GM18951 (cell line): Measurements from ENCODE around the gene MSRB1.

ENCODE experiments used
- POLR2A ChIP-seq: IDR thresholded peaks from 4 replicates; pipeline ENCODE4 v1.6.1; 2011; ENCODE audit warnings: mild to moderate bottlenecking; ENCODE audit not compliant: insufficient read length, insufficient read depth; ENCODE audit errors: extremely low read depth
- in situ Hi-C: fragments of 300-500 bp; cut with MboI; formaldehyde crosslinking; loops from one replicate; pipeline ENCODE4 v1.12.0; 2022; ENCODE audit warnings: low sequenced_read_pairs, mixed read lengths, inconsistent platforms; ENCODE audit not compliant: unreplicated experiment

MSRB1 gene

DNA sequence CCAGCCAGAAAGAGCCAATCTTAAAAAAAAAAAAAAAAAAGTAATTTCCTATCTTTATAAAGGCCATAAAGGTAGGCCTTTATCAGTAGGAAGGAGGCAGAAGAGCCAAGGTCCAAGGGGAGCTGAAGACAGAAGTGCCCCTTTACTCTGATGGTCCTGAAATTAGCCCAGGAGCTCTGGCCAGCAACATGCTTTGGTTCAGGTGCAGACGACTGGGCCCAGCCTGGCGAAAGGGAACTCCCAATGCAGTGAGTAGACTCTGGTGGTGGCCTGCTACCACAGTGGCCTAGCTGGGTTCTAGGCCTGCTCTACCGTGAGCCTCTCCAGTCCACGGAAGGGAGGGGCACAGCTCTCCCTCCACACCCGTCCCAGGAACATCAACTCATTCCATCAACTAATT lies 47.9 kb downstream of the MSRB1 start:
- in situ Hi-C loops = no loop called here
- no peak for TF ChIP-seq POLR2A

GRCh38 chr16:1890708-1891050 lies 52.3 kb downstream of the MSRB1 start:
- TF ChIP-seq POLR2A = no peak
- in situ Hi-C loops = no loop called here

DNA sequence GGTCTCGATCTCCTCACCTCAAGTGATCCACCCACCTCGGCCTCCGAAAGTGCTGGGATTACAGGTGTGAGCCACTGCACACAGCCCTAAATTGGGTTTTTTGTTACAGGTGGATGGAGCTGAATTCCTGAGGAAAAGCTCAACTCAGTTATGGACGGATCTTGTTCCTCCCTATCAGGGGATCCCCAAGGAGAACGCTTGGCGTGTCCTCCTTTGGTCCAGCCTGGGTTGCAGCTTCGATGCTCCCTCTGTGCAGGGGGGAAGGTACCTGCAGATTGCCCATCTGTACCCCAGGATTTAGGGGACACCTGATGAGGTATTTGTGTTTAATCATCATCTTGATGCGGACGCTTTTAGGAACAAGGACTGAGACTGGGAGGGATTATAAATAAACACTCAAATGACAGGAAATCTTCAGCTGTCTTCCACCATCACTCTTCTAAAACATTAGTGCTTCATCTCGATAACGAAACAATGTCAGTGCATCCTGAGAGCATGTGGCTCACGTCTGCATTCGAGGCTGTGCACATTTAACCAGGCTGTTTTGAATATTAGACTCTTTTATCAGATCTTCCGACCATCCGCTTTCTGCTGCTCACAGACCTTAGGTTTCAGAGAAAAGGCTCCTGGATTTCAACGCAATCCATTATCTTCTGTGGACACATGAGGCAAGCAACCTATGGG lies 52.8 kb downstream of the MSRB1 start:
- in situ Hi-C loops = no loop called here
- no peak for TF ChIP-seq POLR2A
